GM20000 (cell line): ENCODE measurements around the gene AIFM1.
A peak's percentile ranks its signal among the peaks of the same experiment; 100 is the strongest.

Experiments used
- DNase-seq: peaks from one replicate; pipeline ENCODE4 v3.0.0; 2012; ENCODE audit warnings: low spot score
- CTCF ChIP-seq: IDR thresholded peaks from 2 replicates; pipeline ENCODE4 v1.5.1; 2012; ENCODE audit warnings: mild to moderate bottlenecking, control low read depth; ENCODE audit errors: extremely low read depth, missing control alignments

The AIFM1 gene

GRCh38 chrX:130170752-130171445, 5.3 kb upstream of the AIFM1 start:
- TF ChIP-seq CTCF = no peak
- DNase-seq = peak; percentile 77

GRCh38 chrX:130167040-130167439, 1.4 kb upstream of the AIFM1 start:
- no peak for TF ChIP-seq CTCF

GRCh38 chrX:130166503-130166777, 799 bp upstream of the AIFM1 start:
- no peak for DNase-seq
- TF ChIP-seq CTCF = no peak

More at GRCh38 chrX:130167040-130167439, 1.4 kb upstream of the AIFM1 start:
- no peak for DNase-seq

- TF ChIP-seq CTCF = no peak
These were observed 399 bp downstream of the AIFM1 start for GRCh38 chrX:130165181-130165702.

GRCh38 chrX:130163398-130163797, 2.2 kb downstream of the AIFM1 start:
- TF ChIP-seq CTCF = no peak
- DNase-seq = no peak

More at GRCh38 chrX:130165181-130165702, 399 bp downstream of the AIFM1 start:
- DNase-seq = no peak

GRCh38 chrX:130162094-130162735, 3.4 kb downstream of the AIFM1 start:
- no peak for DNase-seq
- TF ChIP-seq CTCF = no peak

- TF ChIP-seq CTCF = no peak
- DNase-seq = no peak
These were observed 5.9 kb downstream of the AIFM1 start for GRCh38 chrX:130159776-130160175.
